IMR-90 (cell line): ENCODE measurements around the gene HNMT. TPM values are rescaled to one million over a fixed set of nuclear protein-coding genes. Genes with fewer than 3 reads are reported as not detected.

Experiments used
- ATAC-seq: fragments of 200-7000 bp; cut with Tn5 transposase; 2 replicates; pipeline ENCODE4 v1.9.1; 2020; ENCODE audit warnings: low read depth, mild to moderate bottlenecking, moderate library complexity
- BruUV-seq: library from RNA; stranded (reverse); fragments of 400-500 nt; replicated peaks from 2 replicates; lab custom pipeline; 2021; lab: Mats Ljungman, UMichigan
- CTCF ChIA-PET: fragments of 300-600 bp; formaldehyde crosslinking; extraction: SDS; loops from one replicate; lab custom pipeline; 2021; ENCODE audit warnings: antibody characterized with exemption; lab: Yijun Ruan, JAX
- POLR2A ChIA-PET: fragments of 300-600 bp; sonication (Branson Sonifier 250); formaldehyde crosslinking; loops from one replicate; lab custom pipeline; 2022; ENCODE audit warnings: antibody characterized with exemption; ENCODE audit not compliant: unreplicated experiment; lab: Charles Lee
- DNase-seq: peaks from one replicate; pipeline ENCODE4 v3.0.0; 2013
- H2AFZ ChIP-seq: replicated peaks from 2 replicates; pipeline ENCODE3; 2013; ENCODE audit warnings: low read length, mild to moderate bottlenecking; ENCODE audit not compliant: poor library complexity
- H2AK5ac ChIP-seq: 2 replicates; pipeline ENCODE4 v1.6.1; 2013; ENCODE audit warnings: low read depth, low read length, inconsistent platforms
- H2AK9ac ChIP-seq: replicated peaks from 2 replicates; pipeline ENCODE3; 2013; ENCODE audit warnings: mild to moderate bottlenecking, low read depth, low read length, moderate library complexity; ENCODE audit not compliant: poor library complexity
- H2BK120ac ChIP-seq: 2 replicates; pipeline ENCODE4 v1.6.1; 2013; ENCODE audit warnings: low read depth, low read length, inconsistent platforms
- H2BK15ac ChIP-seq: 3 replicates; pipeline ENCODE4 v1.6.1; 2013; ENCODE audit warnings: low read depth, low read length, inconsistent platforms
- H2BK20ac ChIP-seq: 2 replicates; pipeline ENCODE4 v1.6.1; 2013; ENCODE audit warnings: low read depth, mild to moderate bottlenecking, inconsistent platforms, low read length, moderate library complexity
- H2BK5ac ChIP-seq: 2 replicates; pipeline ENCODE4 v1.6.1; 2013; ENCODE audit warnings: mild to moderate bottlenecking, low read depth, low read length, inconsistent platforms; ENCODE audit not compliant: poor library complexity, severe bottlenecking
- H3K14ac ChIP-seq: replicated peaks from 2 replicates; pipeline ENCODE4 v1.6.1; 2013; ENCODE audit warnings: low read depth, low read length, inconsistent platforms
- H3K18ac ChIP-seq: 2 replicates; pipeline ENCODE4 v1.6.1; 2013; ENCODE audit warnings: low read depth, low read length, control low read depth
- H3K23ac ChIP-seq: 2 replicates; pipeline ENCODE4 v1.6.1; 2013; ENCODE audit warnings: low read depth, low read length, inconsistent platforms
- H3K27ac ChIP-seq: 2 replicates; pipeline ENCODE4 v1.5.1; 2013; ENCODE audit warnings: mild to moderate bottlenecking, control low read depth, low read length; ENCODE audit not compliant: insufficient read depth
- H3K27me3 ChIP-seq: 2 replicates; pipeline ENCODE4 v1.6.1; 2013; ENCODE audit warnings: low read length; ENCODE audit not compliant: control insufficient read depth, insufficient read depth
- H3K36me3 ChIP-seq: 2 replicates; pipeline ENCODE4 v1.6.1; 2013; ENCODE audit warnings: low read length, mixed read lengths; ENCODE audit not compliant: control insufficient read depth, insufficient read depth
- H3K4ac ChIP-seq: 2 replicates; pipeline ENCODE4 v1.6.1; 2013; ENCODE audit warnings: low read depth, low read length, inconsistent platforms
- H3K4me1 ChIP-seq: 2 replicates; pipeline ENCODE4 v1.6.1; 2013; ENCODE audit warnings: low read length, mixed read lengths; ENCODE audit not compliant: control insufficient read depth, insufficient read depth
- H3K4me2 ChIP-seq: 2 replicates; pipeline ENCODE4 v1.6.1; 2013; ENCODE audit warnings: low read depth, mild to moderate bottlenecking, control low read depth, low read length, moderate library complexity
- H3K4me3 ChIP-seq: 2 replicates; pipeline ENCODE4 v1.5.1; 2013; ENCODE audit warnings: low read depth, mild to moderate bottlenecking, control low read depth, low read length, moderate library complexity; ENCODE audit not compliant: insufficient read depth
- H3K56ac ChIP-seq: 2 replicates; pipeline ENCODE4 v1.6.1; 2013; ENCODE audit warnings: low read length, inconsistent platforms; ENCODE audit not compliant: insufficient read depth; ENCODE audit errors: extremely low read depth
- H3K79me1 ChIP-seq, 2 experiments: 2 replicates each; pipeline ENCODE4 v1.6.1; 2013; ENCODE audit warnings: low read length in 2 of 2, inconsistent platforms in 1 of 2, low read depth in 1 of 2
- H3K9ac ChIP-seq: 2 replicates; pipeline ENCODE4 v1.6.1; 2013; ENCODE audit warnings: low read depth, low read length, control low read depth
- H3K9me1 ChIP-seq: 2 replicates; pipeline ENCODE4 v1.6.1; 2013; ENCODE audit warnings: low read length, inconsistent platforms; ENCODE audit not compliant: insufficient read depth
- H3K9me3 ChIP-seq: 2 replicates; pipeline ENCODE4 v1.6.1; 2013; ENCODE audit warnings: low read length; ENCODE audit not compliant: control insufficient read depth, insufficient read depth
- H4K20me1 ChIP-seq: 2 replicates; pipeline ENCODE4 v1.6.1; 2013; ENCODE audit warnings: low read length, inconsistent platforms; ENCODE audit not compliant: insufficient read depth
- H4K5ac ChIP-seq: 2 replicates; pipeline ENCODE4 v1.6.1; 2013; ENCODE audit warnings: mild to moderate bottlenecking, low read depth, low read length, control low read depth
- H4K8ac ChIP-seq, 2 experiments: 2 replicates each; pipeline ENCODE4 v1.6.1; 2013; ENCODE audit warnings: low read depth in 2 of 2, low read length in 2 of 2, control low read depth in 1 of 2, inconsistent platforms in 1 of 2
- H4K91ac ChIP-seq: 2 replicates; pipeline ENCODE4 v1.6.1; 2013; ENCODE audit warnings: low read depth, low read length, inconsistent platforms; ENCODE audit not compliant: insufficient read depth
- CEBPB ChIP-seq: IDR thresholded peaks from 2 replicates; pipeline ENCODE4 v1.6.1; 2012; ENCODE audit warnings: low read depth, low read length, improper control_type of control experiment
- CHD1 ChIP-seq: IDR thresholded peaks from 2 replicates; pipeline ENCODE4 v1.6.1; 2012; ENCODE audit warnings: low read depth, low read length, improper control_type of control experiment
- FOS ChIP-seq: fragments of 150-350 bp; IDR thresholded peaks from 2 replicates; pipeline ENCODE4 v1.6.1; 2016; ENCODE audit warnings: low read depth, low read length
- MAFK ChIP-seq: IDR thresholded peaks from 2 replicates; pipeline ENCODE4 v1.6.1; 2012; ENCODE audit warnings: low read depth, low read length, improper control_type of control experiment
- MAZ ChIP-seq: IDR thresholded peaks from 2 replicates; pipeline ENCODE4 v1.6.1; 2012; ENCODE audit warnings: low read depth, mild to moderate bottlenecking, low read length, improper control_type of control experiment, moderate library complexity, borderline replicate concordance
- MXI1 ChIP-seq: IDR thresholded peaks from 2 replicates; pipeline ENCODE4 v1.6.1; 2012; ENCODE audit warnings: low read depth, mild to moderate bottlenecking, low read length, moderate library complexity, borderline replicate concordance
- NFE2L2 ChIP-seq: fragments of 150-350 bp; IDR thresholded peaks from 2 replicates; pipeline ENCODE4 v1.6.1; 2016; ENCODE audit warnings: low read depth, mild to moderate bottlenecking, low read length
- POLR2A ChIP-seq: IDR thresholded peaks from 2 replicates; pipeline ENCODE4 v1.6.1; 2012; ENCODE audit warnings: mild to moderate bottlenecking, low read depth, low read length
- RAD21 ChIP-seq: IDR thresholded peaks from 2 replicates; pipeline ENCODE4 v1.6.1; 2012; ENCODE audit warnings: low read length, improper control_type of control experiment
- RCOR1 ChIP-seq: IDR thresholded peaks from 2 replicates; pipeline ENCODE4 v1.6.1; 2012; ENCODE audit warnings: mild to moderate bottlenecking, low read length, improper control_type of control experiment; ENCODE audit not compliant: insufficient replicate concordance
- RFX5 ChIP-seq: IDR thresholded peaks from 2 replicates; pipeline ENCODE4 v1.8.0; 2012; ENCODE audit warnings: low read depth, mild to moderate bottlenecking, low read length, moderate library complexity
- SMC3 ChIP-seq: fragments of 150-350 bp; IDR thresholded peaks from 2 replicates; pipeline ENCODE4 v1.6.1; 2016; ENCODE audit warnings: low read depth, mild to moderate bottlenecking, antibody characterized with exemption, low read length, moderate library complexity
- WGBS, 2 experiments: methylation state at CpG; one replicate each; pipeline versions ENCODE4 v1.1.5 to v1.1.7; 2013; ENCODE audit warnings: missing lambda C conversion rate in 2 of 2; ENCODE audit not compliant: insufficient read length in 1 of 2; ENCODE audit errors: extremely low coverage in 2 of 2; 5-methylcytosine and 5-hydroxymethylcytosine counted together
- dilution Hi-C: fragments of 300-500 bp; cut with HindIII; formaldehyde crosslinking; loops from one replicate; pipeline ENCODE4 v1.14.3; 2018; ENCODE audit warnings: low sequenced_read_pairs; ENCODE audit not compliant: unreplicated experiment
- in situ Hi-C: fragments of 300-500 bp; cut with MboI; formaldehyde crosslinking; loops from 3 replicates; pipeline ENCODE4 v1.14.3; 2019; ENCODE audit warnings: low sequenced_read_pairs, inconsistent platforms, mixed read lengths
- intact Hi-C: fragments of 100-400 bp; cut with micrococcal nuclease; formaldehyde crosslinking; loops from 2 replicates; pipeline ENCODE4 v1.10.0; 2022
- polyA plus RNA-seq, 3 experiments: library from polyadenylated mRNA; depleted of rRNA; stranded (reverse); fragments of >200 nt; gene quantifications; 2 replicates each; pipeline ENCODE4 v1.2.3, GENCODE V29; 2012; ENCODE audit warnings: low replicate concordance in 1 of 3
- total RNA-seq: library from RNA; depleted of rRNA; stranded (reverse); fragments of >200 nt; gene quantifications from 2 replicates; pipeline ENCODE4 v1.2.3, GENCODE V29; 2012
- TF ChIP-seq, protein P1 (sequence below): conservative IDR thresholded peaks from 2 replicates; pipeline ENCODE4 v1.5.1; 2012; ENCODE audit warnings: mild to moderate bottlenecking, low read depth, low read length, improper control_type of control experiment
- TF ChIP-seq, protein P2 (sequence below): fragments of 150-350 bp; IDR thresholded peaks from 2 replicates; pipeline ENCODE4 v1.6.1; 2017; ENCODE audit warnings: mild to moderate bottlenecking, antibody characterized with exemption, low read length, low read depth
- TF ChIP-seq, protein P3 (sequence below): fragments of 150-350 bp; IDR thresholded peaks from 2 replicates; pipeline ENCODE4 v1.6.1; 2016; ENCODE audit warnings: low read depth, mild to moderate bottlenecking, low read length, moderate library complexity, borderline replicate concordance

Gene HNMT
- total and polyA plus RNA-seq, 2 of the 4 experiments (the other 2 are of a cell fraction): 6.4 to 14.2 TPM

DNA sequence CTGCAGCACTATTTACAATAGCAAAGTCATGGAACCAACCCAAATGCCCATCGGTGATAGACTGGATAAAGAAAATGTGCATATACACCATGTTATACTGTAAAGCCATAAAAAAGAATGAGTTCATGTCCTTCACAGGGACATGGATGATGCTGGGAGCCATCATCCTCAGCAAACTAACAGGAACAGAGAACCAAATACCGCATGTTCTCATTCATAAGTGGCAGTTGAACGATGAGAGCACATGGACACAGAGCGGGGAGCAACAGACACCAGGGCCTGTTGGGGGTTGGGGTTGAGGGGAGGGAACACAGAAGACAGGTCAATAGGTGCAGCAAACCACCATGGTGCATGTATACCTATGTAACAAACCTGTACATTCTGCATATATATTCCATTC is 33.5 kb downstream of the HNMT start:
- Histone ChIP-seq H3K27me3 (no peaks in the 10 kb centered on the region), H3K4ac (no peak overlapping the region), H2BK5ac (no peak overlapping the region), H3K4me1 (no peaks in the 10 kb centered on the region), H3K36me3 (peaks cover 3% of the 10 kb centered on the region; the same call in 1 of the 2 replicates), H3K9me3 (no peaks in the 10 kb centered on the region), H3K18ac (no peak overlapping the region), H2BK120ac (no peak overlapping the region), H2AK5ac (no peak overlapping the region), H3K4me3 (no peak overlapping the region), H4K5ac (no peak overlapping the region), H3K56ac (no peak overlapping the region), H3K14ac (no peak overlapping the region), H3K27ac (no peak overlapping the region), H4K91ac (no peak overlapping the region), H3K23ac (no peak overlapping the region), H4K20me1 (no peaks in the 10 kb centered on the region), H3K9ac (no peak overlapping the region), H2AK9ac (no peak overlapping the region), H3K4me2 (no peak overlapping the region), H4K8ac (no peak overlapping the region), H3K9me1 (no peaks in the 10 kb centered on the region), H3K79me1 (no peaks in the 10 kb centered on the region), H2BK20ac (no peak overlapping the region), H2BK15ac (no peak overlapping the region), H2AFZ (no peak overlapping the region)
- POLR2A ChIA-PET: no interaction called here
- dilution Hi-C loops (no loop called here), intact Hi-C loops (no loop called here), in situ Hi-C loops (no loop called here)
- BruUV-seq: no TSS peak
- DNase-seq (no peak), ATAC-seq (no peak)
- CTCF ChIA-PET: no interaction called here
- TF ChIP-seq MAFK (no peak), NFE2L2 (no peak), MXI1 (no peak), MAZ (no peak), RFX5 (no peak), POLR2A (no peak), FOS (no peak), CHD1 (no peak), RCOR1 (no peak), SMC3 (no peak), CEBPB (no peak), RAD21 (no peak)
- TF ChIP-seq, protein P1, sequence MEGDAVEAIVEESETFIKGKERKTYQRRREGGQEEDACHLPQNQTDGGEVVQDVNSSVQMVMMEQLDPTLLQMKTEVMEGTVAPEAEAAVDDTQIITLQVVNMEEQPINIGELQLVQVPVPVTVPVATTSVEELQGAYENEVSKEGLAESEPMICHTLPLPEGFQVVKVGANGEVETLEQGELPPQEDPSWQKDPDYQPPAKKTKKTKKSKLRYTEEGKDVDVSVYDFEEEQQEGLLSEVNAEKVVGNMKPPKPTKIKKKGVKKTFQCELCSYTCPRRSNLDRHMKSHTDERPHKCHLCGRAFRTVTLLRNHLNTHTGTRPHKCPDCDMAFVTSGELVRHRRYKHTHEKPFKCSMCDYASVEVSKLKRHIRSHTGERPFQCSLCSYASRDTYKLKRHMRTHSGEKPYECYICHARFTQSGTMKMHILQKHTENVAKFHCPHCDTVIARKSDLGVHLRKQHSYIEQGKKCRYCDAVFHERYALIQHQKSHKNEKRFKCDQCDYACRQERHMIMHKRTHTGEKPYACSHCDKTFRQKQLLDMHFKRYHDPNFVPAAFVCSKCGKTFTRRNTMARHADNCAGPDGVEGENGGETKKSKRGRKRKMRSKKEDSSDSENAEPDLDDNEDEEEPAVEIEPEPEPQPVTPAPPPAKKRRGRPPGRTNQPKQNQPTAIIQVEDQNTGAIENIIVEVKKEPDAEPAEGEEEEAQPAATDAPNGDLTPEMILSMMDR: no peak
- TF ChIP-seq, protein P2, sequence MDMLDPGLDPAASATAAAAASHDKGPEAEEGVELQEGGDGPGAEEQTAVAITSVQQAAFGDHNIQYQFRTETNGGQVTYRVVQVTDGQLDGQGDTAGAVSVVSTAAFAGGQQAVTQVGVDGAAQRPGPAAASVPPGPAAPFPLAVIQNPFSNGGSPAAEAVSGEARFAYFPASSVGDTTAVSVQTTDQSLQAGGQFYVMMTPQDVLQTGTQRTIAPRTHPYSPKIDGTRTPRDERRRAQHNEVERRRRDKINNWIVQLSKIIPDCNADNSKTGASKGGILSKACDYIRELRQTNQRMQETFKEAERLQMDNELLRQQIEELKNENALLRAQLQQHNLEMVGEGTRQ: no peak
- TF ChIP-seq, protein P3, sequence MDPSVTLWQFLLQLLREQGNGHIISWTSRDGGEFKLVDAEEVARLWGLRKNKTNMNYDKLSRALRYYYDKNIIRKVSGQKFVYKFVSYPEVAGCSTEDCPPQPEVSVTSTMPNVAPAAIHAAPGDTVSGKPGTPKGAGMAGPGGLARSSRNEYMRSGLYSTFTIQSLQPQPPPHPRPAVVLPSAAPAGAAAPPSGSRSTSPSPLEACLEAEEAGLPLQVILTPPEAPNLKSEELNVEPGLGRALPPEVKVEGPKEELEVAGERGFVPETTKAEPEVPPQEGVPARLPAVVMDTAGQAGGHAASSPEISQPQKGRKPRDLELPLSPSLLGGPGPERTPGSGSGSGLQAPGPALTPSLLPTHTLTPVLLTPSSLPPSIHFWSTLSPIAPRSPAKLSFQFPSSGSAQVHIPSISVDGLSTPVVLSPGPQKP: no peak
- WGBS, 2 experiments: no CpG with 5 or more reads among the region's 4 CpGs
